Fibroblast of villous mesenchyme (primary cell): ENCODE measurements around the gene ACTRT1. TPM values are rescaled to one million over a fixed set of nuclear protein-coding genes. Genes with fewer than 3 reads are reported as not detected.

ENCODE experiments used
- DNase-seq: peaks from one replicate; pipeline ENCODE4 v3.0.0-alpha.2; 2010; ENCODE audit warnings: low read depth
- H3K4me3 ChIP-seq: 2 replicates; pipeline ENCODE4 v1.5.1; 2011; ENCODE audit warnings: low read depth, mild to moderate bottlenecking, low read length
- total RNA-seq: library from RNA; depleted of rRNA; stranded (reverse); fragments of >200 nt; gene quantifications from 2 replicates; pipeline ENCODE4 v1.2.3, GENCODE V29; 2012
- TF ChIP-seq, protein P1 (sequence below): IDR thresholded peaks from 2 replicates; pipeline ENCODE4 v1.5.1; 2012; ENCODE audit warnings: low read depth, mild to moderate bottlenecking, low read length; ENCODE audit not compliant: insufficient read depth

Gene ACTRT1
- not detected in 2 replicates for total RNA-seq

DNA sequence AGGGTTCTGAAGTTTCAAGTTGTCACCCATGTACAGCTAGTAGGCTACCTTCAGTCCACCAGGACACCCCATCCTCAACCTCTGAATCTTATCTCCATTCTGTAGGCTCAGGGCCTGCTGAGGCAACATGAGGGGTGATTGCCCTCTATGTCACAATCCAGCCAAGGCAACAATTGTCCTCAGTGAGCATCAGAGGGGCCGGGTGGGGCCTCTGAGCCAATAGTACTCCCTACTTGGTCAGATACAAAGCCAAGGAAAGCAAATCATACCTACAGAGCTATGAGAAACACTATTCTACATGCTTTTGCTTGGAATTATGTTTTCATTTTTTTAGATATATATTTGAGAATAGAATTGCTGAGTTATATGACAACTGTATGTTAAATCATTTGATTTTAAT is at the start of gene ACTRT1:
TSS of gene ACTRT1 (minus strand) at position 101 of the 400 bp plus-strand sequence. CDS start 197 bp downstream, outside the sequence.
- H3K4me3 ChIP-seq = no peak within 1 kb of the TSS
- TF ChIP-seq, protein P1, sequence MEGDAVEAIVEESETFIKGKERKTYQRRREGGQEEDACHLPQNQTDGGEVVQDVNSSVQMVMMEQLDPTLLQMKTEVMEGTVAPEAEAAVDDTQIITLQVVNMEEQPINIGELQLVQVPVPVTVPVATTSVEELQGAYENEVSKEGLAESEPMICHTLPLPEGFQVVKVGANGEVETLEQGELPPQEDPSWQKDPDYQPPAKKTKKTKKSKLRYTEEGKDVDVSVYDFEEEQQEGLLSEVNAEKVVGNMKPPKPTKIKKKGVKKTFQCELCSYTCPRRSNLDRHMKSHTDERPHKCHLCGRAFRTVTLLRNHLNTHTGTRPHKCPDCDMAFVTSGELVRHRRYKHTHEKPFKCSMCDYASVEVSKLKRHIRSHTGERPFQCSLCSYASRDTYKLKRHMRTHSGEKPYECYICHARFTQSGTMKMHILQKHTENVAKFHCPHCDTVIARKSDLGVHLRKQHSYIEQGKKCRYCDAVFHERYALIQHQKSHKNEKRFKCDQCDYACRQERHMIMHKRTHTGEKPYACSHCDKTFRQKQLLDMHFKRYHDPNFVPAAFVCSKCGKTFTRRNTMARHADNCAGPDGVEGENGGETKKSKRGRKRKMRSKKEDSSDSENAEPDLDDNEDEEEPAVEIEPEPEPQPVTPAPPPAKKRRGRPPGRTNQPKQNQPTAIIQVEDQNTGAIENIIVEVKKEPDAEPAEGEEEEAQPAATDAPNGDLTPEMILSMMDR = no peak
- DNase-seq = no peak

DNA sequence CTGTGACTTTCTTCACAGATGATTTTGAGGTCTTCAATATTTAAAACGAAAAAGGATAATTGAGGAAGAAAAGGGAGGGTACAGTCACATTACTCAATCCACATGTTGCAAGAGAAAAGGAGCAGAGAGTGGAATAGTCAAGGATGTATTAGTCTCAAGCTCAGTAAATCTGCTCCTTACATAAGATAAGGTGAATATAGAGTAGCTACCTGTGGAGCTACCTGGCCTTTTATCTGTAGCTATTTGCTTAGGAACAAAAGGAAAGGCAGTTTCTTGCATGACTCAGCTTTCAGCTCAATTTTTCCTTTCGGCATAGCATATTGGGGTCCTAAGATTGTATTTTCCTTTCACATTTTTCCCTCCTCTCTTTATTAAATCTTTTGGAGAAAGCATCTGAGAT is 26.3 kb upstream of the ACTRT1 start:
- no peak for DNase-seq
- no peak overlapping the region for H3K4me3 ChIP-seq
- TF ChIP-seq, protein P1 = no peak

- TF ChIP-seq, protein P1 = no peak
- DNase-seq = no peak
- H3K4me3 ChIP-seq = no peak overlapping the region
These were observed 5.2 kb upstream of the ACTRT1 start for GRCh38 chrX:128057421-128057820.

GRCh38 chrX:128051526-128051925 is 677 bp downstream of the ACTRT1 start:
- no peak overlapping the region for H3K4me3 ChIP-seq
- TF ChIP-seq, protein P1 = no peak
- no peak for DNase-seq

GRCh38 chrX:128035318-128035717 is 16.9 kb downstream of the ACTRT1 start:
- TF ChIP-seq, protein P1 = no peak
- DNase-seq = no peak
- no peak overlapping the region for H3K4me3 ChIP-seq

DNA sequence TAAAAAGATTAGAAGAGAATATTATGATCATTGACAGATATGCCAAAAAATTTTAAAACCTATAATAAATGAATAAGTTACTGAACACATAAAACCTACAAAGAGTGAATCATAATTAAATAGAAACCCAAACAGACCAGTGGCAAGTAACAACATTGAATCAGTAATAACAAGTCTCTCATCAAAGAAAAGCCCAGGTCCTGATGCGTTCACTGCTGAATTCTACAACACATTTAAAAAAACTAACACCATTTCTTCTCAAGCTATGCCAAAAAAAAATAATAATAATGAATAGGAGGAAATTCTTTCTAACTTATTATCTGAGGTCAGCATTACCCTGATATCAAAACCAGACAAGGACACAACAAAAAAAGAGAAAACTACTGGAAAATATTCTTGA is 30.6 kb downstream of the ACTRT1 start:
- DNase-seq = no peak
- no peak overlapping the region for H3K4me3 ChIP-seq
- TF ChIP-seq, protein P1 = no peak

DNA sequence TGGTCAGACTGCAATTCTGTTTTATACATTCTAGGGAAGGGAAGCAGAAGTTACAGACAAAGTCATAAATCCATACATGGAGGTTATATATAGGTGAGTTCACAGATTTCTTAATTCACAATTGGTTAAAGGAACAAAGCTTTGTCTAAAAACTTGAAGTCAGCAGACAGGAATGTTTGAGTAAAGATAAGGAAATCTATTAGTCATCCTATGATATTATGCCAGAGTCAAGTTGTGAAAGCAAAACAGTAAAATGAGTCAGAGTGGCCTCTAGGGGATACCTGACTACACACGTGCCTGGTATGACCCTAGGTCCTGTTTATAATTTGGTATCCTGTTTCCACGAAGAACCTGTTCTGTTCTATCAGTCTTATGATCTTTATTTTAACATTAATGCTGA is 31.5 kb downstream of the ACTRT1 start:
- TF ChIP-seq, protein P1 = no peak
- no peak overlapping the region for H3K4me3 ChIP-seq
- no peak for DNase-seq
